Astrocyte (in vitro differentiated cells and primary cell): ENCODE measurements around the gene PLPPR2. TPM values are rescaled to one million over a fixed set of nuclear protein-coding genes. Genes with fewer than 3 reads are reported as not detected.
"Not testable (repeated sequence)": the region's sequence is repeated elsewhere in the genome, so short reads cannot be mapped to it uniquely, and the experiment has no call there.

Source experiments
- DNase-seq: peaks from one replicate; pipeline ENCODE4 v3.0.0-alpha.2; 2010; ENCODE audit warnings: low read depth
- FAIRE-seq: peaks from 2 replicates; lab custom pipeline; 2011; peaks lifted over from hg19 to GRCh38; lab: Jason Lieb, UNC
- H2AFZ ChIP-seq: 2 replicates; pipeline ENCODE4 v1.6.0; 2012; ENCODE audit warnings: low read depth, low read length, inconsistent platforms
- H3K27ac ChIP-seq: 2 replicates; pipeline ENCODE4 v1.5.1; 2011; ENCODE audit warnings: low read depth, low read length, inconsistent platforms
- H3K27me3 ChIP-seq: 2 replicates; pipeline ENCODE4 v1.6.0; 2011; ENCODE audit warnings: low read length, inconsistent platforms; ENCODE audit not compliant: insufficient read depth
- H3K36me3 ChIP-seq: 2 replicates; pipeline ENCODE4 v1.5.1; 2011; ENCODE audit warnings: low read length, inconsistent platforms; ENCODE audit not compliant: insufficient read depth
- H3K4me1 ChIP-seq: 2 replicates; pipeline ENCODE4 v1.5.1; 2011; ENCODE audit warnings: low read length, inconsistent platforms; ENCODE audit not compliant: insufficient read depth
- H3K4me2 ChIP-seq: 2 replicates; pipeline ENCODE4 v1.6.0; 2012; ENCODE audit warnings: low read length, inconsistent platforms
- H3K4me3 ChIP-seq: 2 replicates; pipeline ENCODE4 v1.5.1; 2011; ENCODE audit warnings: low read depth, mild to moderate bottlenecking, low read length, inconsistent platforms; ENCODE audit not compliant: insufficient read depth
- H3K79me2 ChIP-seq: 2 replicates; pipeline ENCODE4 v1.6.0; 2012; ENCODE audit warnings: mild to moderate bottlenecking, low read length, inconsistent platforms; ENCODE audit not compliant: insufficient read depth
- H3K9ac ChIP-seq: 2 replicates; pipeline ENCODE4 v1.6.0; 2012; ENCODE audit warnings: mild to moderate bottlenecking, low read length, inconsistent platforms
- H3K9me3 ChIP-seq: 2 replicates; pipeline ENCODE4 v1.5.1; 2012; ENCODE audit warnings: low read depth, mild to moderate bottlenecking, low read length, inconsistent platforms; ENCODE audit not compliant: insufficient read depth
- H4K20me1 ChIP-seq: 2 replicates; pipeline ENCODE4 v1.6.0; 2012; ENCODE audit warnings: low read length, inconsistent platforms; ENCODE audit not compliant: insufficient read depth
- H3K27ac Mint-ChIP-seq: one replicate; pipeline ENCODE4 v1.8.0; 2021; ENCODE audit warnings: mild to moderate bottlenecking, mixed read lengths; ENCODE audit not compliant: unreplicated experiment
- H3K27me3 Mint-ChIP-seq: one replicate; pipeline ENCODE4 v1.8.0; 2021; ENCODE audit warnings: low read depth, mixed read lengths; ENCODE audit not compliant: unreplicated experiment
- H3K36me3 Mint-ChIP-seq: one replicate; pipeline ENCODE4 v1.8.0; 2021; ENCODE audit warnings: low read depth, mixed read lengths; ENCODE audit not compliant: unreplicated experiment
- H3K4me1 Mint-ChIP-seq: one replicate; pipeline ENCODE4 v1.8.0; 2021; ENCODE audit warnings: low read depth, mixed read lengths; ENCODE audit not compliant: unreplicated experiment
- H3K4me3 Mint-ChIP-seq: one replicate; pipeline ENCODE4 v1.8.0; 2021; ENCODE audit warnings: mild to moderate bottlenecking, moderate library complexity, mixed read lengths; ENCODE audit not compliant: unreplicated experiment
- H3K9me3 Mint-ChIP-seq: one replicate; pipeline ENCODE4 v1.8.0; 2021; ENCODE audit warnings: mild to moderate bottlenecking, mixed read lengths; ENCODE audit not compliant: unreplicated experiment
- EZH2 ChIP-seq: IDR thresholded peaks from 2 replicates; pipeline ENCODE4 v1.6.1; 2012; ENCODE audit warnings: mild to moderate bottlenecking, low read length, inconsistent platforms; ENCODE audit not compliant: insufficient read depth
- total RNA-seq: library from RNA; stranded (reverse); gene quantifications from 2 replicates; pipeline ENCODE4 v1.2.1, GENCODE V29; 2021
- TF ChIP-seq, protein P1 (sequence below): IDR thresholded peaks from 2 replicates; pipeline ENCODE4 v1.5.1; 2011; ENCODE audit warnings: low read depth, mild to moderate bottlenecking, inconsistent platforms, low read length, moderate library complexity; ENCODE audit not compliant: insufficient read depth

The PLPPR2 gene
- total RNA-seq, 1 donor from 2014 or later = 37.8 TPM

DNA sequence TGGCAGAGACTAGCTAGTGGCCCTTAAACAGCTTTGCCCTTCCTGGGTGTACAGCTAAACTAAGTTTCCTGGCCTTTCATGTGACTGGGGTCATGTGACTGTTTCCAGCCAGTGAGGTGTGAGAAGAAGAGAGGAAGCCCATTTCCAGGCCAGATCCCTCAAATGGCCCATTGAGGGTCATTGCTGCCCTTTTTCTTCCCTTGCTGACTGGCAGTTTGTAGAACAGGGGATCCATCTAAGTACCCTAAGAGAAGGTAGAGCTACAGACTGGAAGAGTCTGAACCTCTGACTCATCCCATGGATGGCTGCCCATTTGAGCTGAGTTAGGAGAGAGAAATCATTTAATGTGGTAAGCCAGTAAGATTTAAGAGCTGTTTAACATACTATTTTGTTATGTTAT is 22.0 kb downstream of the PLPPR2 start:
- Mint-ChIP-seq H3K27ac (peak overlapping the region; percentile 44), H3K4me1 (peaks cover 13% of the 10 kb centered on the region), H3K36me3 (peaks cover 1% of the 10 kb centered on the region), H3K27me3 (peaks cover 5% of the 10 kb centered on the region), H3K4me3 (peak overlapping the region; percentile 15), H3K9me3 (no peaks in the 10 kb centered on the region)
- Histone ChIP-seq H3K9me3 (no peaks in the 10 kb centered on the region), H3K9ac (no peak overlapping the region), H3K4me2 (peak overlapping the region; percentile 27), H3K4me1 (peaks cover 59% of the 10 kb centered on the region), H3K4me3 (no peak overlapping the region), H3K27ac (peak overlapping the region; percentile 51), H2AFZ (peak overlapping the region; percentile 19), H3K27me3 (peaks cover 4% of the 10 kb centered on the region), H4K20me1 (peaks cover 9% of the 10 kb centered on the region), H3K36me3 (no peaks in the 10 kb centered on the region), H3K79me2 (no peaks in the 10 kb centered on the region)
- TF ChIP-seq, protein P1, sequence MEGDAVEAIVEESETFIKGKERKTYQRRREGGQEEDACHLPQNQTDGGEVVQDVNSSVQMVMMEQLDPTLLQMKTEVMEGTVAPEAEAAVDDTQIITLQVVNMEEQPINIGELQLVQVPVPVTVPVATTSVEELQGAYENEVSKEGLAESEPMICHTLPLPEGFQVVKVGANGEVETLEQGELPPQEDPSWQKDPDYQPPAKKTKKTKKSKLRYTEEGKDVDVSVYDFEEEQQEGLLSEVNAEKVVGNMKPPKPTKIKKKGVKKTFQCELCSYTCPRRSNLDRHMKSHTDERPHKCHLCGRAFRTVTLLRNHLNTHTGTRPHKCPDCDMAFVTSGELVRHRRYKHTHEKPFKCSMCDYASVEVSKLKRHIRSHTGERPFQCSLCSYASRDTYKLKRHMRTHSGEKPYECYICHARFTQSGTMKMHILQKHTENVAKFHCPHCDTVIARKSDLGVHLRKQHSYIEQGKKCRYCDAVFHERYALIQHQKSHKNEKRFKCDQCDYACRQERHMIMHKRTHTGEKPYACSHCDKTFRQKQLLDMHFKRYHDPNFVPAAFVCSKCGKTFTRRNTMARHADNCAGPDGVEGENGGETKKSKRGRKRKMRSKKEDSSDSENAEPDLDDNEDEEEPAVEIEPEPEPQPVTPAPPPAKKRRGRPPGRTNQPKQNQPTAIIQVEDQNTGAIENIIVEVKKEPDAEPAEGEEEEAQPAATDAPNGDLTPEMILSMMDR = no peak
- TF ChIP-seq EZH2 = no peak
- peak; percentile 86 for DNase-seq
- no peak for FAIRE-seq

DNA sequence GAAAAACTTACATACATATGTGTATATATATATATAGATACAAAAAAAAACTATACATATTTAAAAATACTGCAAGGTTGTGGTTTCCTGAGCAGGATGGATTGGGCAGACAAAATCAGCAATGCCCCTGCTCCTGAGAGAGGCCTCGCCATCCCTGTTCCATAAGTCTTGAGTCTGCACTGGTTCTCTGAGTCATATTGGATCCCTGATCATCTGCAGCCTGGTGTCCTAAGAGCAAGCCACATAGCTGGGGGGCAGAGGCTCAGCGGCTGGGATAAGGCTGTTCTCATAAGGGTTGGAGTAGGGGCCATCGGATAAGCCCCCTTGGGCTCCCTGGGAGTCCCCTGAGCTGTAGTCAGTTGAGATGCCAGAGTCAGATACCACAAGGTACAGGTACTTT is 22.5 kb downstream of the PLPPR2 start:
- Histone ChIP-seq H3K4me2 (peak overlapping the region; percentile 78), H4K20me1 (peaks cover 9% of the 10 kb centered on the region), H3K4me1 (peaks cover 59% of the 10 kb centered on the region), H3K79me2 (no peaks in the 10 kb centered on the region), H3K9me3 (no peaks in the 10 kb centered on the region), H3K9ac (peak overlapping the region; percentile 35), H3K36me3 (no peaks in the 10 kb centered on the region), H3K27ac (peak overlapping the region; percentile 51), H3K27me3 (peaks cover 7% of the 10 kb centered on the region), H2AFZ (no peak overlapping the region), H3K4me3 (no peak overlapping the region)
- no peak for FAIRE-seq
- Mint-ChIP-seq H3K4me1 (peaks cover 13% of the 10 kb centered on the region), H3K9me3 (no peaks in the 10 kb centered on the region), H3K27ac (no peak overlapping the region), H3K27me3 (peaks cover 6% of the 10 kb centered on the region), H3K36me3 (peaks cover 1% of the 10 kb centered on the region), H3K4me3 (no peak overlapping the region)
- TF ChIP-seq, protein P1 = no peak
- TF ChIP-seq EZH2 = no peak
- peak; percentile 22 for DNase-seq

DNA sequence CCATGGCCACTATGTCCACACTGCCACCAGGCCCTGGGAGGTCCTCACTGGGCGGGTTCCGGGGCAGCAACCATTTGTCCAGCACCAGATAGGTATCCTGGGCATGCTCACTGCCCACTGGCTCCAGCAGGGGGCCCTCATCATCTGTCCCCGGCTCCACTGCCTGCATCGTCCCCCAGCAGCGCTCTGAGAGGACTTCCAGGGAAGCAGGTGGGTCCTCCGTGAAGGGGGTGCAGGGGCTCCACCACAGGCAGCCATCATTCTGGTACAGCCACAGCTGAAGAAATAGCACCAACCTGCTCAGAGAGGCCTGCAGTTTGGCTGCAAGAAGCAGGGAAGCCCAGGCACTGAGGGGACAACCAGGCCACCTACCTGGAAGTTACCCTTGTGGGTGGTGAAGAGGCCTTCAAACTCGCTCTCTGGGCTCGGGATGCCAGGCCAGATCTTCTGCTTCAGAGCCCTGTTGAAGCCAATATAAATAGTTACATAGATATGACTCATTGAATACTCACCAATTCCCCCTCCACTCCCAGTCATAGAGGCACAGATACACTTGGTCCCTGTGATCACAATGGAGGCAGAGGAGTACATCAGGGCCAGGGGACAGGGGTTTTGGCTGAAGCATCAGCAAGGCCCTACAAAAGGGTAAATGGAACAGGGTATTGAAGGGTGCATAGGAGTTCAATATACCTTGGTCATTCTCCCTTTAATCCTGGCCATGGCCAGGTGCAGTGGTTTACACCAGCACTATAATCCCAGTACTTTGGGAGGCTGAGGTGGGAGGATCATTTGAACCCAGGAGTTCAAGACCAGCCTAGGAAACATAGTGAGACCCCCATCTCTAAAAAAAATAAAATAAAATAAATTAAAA is 23.3 kb downstream of the PLPPR2 start:
- peak overlapping the region; percentile 51 for H3K27ac ChIP-seq
- H3K36me3 ChIP-seq = no peaks in the 10 kb centered on the region
- peak; percentile 77 for DNase-seq
- peaks cover 13% of the 10 kb centered on the region for H3K27me3 ChIP-seq
- Mint-ChIP-seq H3K36me3 (peaks cover 1% of the 10 kb centered on the region), H3K27ac (peak overlapping the region; percentile 75), H3K9me3 (no peaks in the 10 kb centered on the region), H3K4me3 (no peak overlapping the region), H3K27me3 (peaks cover 7% of the 10 kb centered on the region), H3K4me1 (peaks cover 13% of the 10 kb centered on the region)
- TF ChIP-seq, protein P1 = peak; percentile 12
- TF ChIP-seq EZH2 = no peak
- H2AFZ ChIP-seq = no peak overlapping the region
- H3K4me3 ChIP-seq = peak overlapping the region; percentile 7
- peaks cover 56% of the 10 kb centered on the region for H3K4me1 ChIP-seq
- H3K9me3 ChIP-seq = no peaks in the 10 kb centered on the region
- peaks cover 9% of the 10 kb centered on the region for H4K20me1 ChIP-seq
- peak overlapping the region; percentile 35 for H3K9ac ChIP-seq
- no peak for FAIRE-seq
- no peaks in the 10 kb centered on the region for H3K79me2 ChIP-seq
- peak overlapping the region; percentile 78 for H3K4me2 ChIP-seq

DNA sequence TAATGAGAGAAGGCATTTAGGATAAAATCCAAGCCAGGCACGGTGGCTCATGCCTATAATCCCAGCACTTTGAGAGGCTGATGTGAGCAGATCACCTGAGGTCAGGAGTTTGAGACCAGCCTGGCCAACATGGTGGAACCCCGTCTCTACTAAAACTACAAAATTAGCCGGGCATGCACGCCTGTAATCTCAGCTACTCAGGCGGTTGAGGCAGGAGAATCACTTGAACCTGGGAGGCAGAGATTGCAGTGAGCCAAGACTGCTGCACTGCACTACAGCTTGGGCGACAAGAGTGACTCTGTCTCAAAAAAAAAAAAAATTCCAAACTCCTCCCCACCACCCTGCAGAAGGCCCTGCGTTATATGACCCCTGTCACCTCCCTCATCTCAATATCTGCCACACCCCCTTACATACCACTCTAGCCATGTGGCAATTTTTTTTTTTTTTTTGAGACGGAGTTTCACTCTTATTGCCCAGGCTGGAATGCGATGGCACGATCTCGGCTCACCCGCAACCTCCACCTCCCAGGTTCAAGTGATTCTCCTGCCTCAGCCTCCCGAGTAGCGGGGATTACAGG is 24.1 kb downstream of the PLPPR2 start:
- H3K9me3 ChIP-seq, H3K4me2 ChIP-seq, H3K9me3 Mint-ChIP-seq, H4K20me1 ChIP-seq, H3K4me3 ChIP-seq, H3K27me3 Mint-ChIP-seq, H2AFZ ChIP-seq, FAIRE-seq, H3K36me3 Mint-ChIP-seq, H3K9ac ChIP-seq, H3K4me3 Mint-ChIP-seq, DNase-seq, H3K79me2 ChIP-seq, H3K27ac Mint-ChIP-seq, H3K36me3 ChIP-seq: not testable (repeated sequence)
- Histone ChIP-seq H3K4me1 (peaks cover 48% of the 10 kb centered on the region), H3K27me3 (peaks cover 13% of the 10 kb centered on the region), H3K27ac (peak overlapping the region; percentile 51)
- H3K4me1 Mint-ChIP-seq = peaks cover 13% of the 10 kb centered on the region
